ENCODE data around the gene MAP1LC3B2. TPM values are rescaled to one million over a fixed set of nuclear protein-coding genes. Genes with fewer than 3 reads are reported as not detected.

MAP1LC3B2 gene
- total and polyA plus RNA-seq, 8 donors: 0.49 to 1.8 (median 0.68) TPM; not detected in 2

DNA sequence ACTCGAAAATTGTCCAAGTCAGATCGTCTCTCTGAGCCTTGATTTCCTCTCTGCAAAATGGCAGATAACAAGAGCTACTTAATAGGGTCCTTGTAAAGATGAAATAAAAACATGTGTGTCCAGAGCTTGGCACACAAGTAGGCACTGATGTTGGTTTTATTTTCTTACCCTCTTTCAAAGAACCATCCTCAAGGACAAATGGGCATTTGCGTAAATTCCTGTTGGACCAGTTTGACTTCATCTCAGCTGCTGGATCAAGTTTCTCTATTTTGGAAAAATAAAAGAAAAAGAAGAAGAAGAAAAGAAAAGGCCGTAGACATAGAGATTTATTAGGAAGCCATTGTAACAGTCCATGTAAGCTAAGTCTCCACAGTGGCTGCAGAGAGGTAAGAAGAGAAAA, 47.2 kb downstream of the MAP1LC3B2 start:
- Histone ChIP-seq H3K4me3 (no peak overlapping the region), H3K27me3 (no peaks in the 10 kb centered on the region), H3K36me3 (no peaks in the 10 kb centered on the region), H3K9me3 (no peaks in the 10 kb centered on the region), H3K27ac (no peak overlapping the region), H3K4me1 (no peaks in the 10 kb centered on the region)
- DNase-seq (no peak), ATAC-seq (peak in 2 of 4 donors; percentile 39 to 50), FAIRE-seq (no peak)
- TF ChIP-seq, protein P1, sequence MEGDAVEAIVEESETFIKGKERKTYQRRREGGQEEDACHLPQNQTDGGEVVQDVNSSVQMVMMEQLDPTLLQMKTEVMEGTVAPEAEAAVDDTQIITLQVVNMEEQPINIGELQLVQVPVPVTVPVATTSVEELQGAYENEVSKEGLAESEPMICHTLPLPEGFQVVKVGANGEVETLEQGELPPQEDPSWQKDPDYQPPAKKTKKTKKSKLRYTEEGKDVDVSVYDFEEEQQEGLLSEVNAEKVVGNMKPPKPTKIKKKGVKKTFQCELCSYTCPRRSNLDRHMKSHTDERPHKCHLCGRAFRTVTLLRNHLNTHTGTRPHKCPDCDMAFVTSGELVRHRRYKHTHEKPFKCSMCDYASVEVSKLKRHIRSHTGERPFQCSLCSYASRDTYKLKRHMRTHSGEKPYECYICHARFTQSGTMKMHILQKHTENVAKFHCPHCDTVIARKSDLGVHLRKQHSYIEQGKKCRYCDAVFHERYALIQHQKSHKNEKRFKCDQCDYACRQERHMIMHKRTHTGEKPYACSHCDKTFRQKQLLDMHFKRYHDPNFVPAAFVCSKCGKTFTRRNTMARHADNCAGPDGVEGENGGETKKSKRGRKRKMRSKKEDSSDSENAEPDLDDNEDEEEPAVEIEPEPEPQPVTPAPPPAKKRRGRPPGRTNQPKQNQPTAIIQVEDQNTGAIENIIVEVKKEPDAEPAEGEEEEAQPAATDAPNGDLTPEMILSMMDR (IDR thresholded peaks at IDR 0.05): no peak
- 21 to 22% methylated on average over 4 of the region's 4 CpGs for WGBS, 2 donors
- intact Hi-C loops (cut with DNase I): loop anchor here in 1 of 3 donors (10.0 kb wide), 1 partner anchor 602 kb away; no protein-coding TSS in a partner anchor

- ATAC-seq (no peak), FAIRE-seq (no peak), DNase-seq (no peak)
- Histone ChIP-seq H3K9me3 (no peaks in the 10 kb centered on the region), H3K27ac (no peak overlapping the region), H3K4me1 (no peaks in the 10 kb centered on the region), H3K27me3 (no peaks in the 10 kb centered on the region), H3K36me3 (no peaks in the 10 kb centered on the region), H3K4me3 (no peak overlapping the region)
- intact Hi-C loops (cut with DNase I): loop anchor here in 1 of 3 donors (10.0 kb wide), 1 partner anchor 602 kb away; no protein-coding TSS in a partner anchor
- 97 to 99% methylated on average over 6 of the region's 6 CpGs for WGBS, 2 donors
- TF ChIP-seq, protein P1 (IDR thresholded peaks at IDR 0.05): no peak
Measured at GRCh38 chr12:116607039-116607438, 47.9 kb downstream of the MAP1LC3B2 start.

DNA sequence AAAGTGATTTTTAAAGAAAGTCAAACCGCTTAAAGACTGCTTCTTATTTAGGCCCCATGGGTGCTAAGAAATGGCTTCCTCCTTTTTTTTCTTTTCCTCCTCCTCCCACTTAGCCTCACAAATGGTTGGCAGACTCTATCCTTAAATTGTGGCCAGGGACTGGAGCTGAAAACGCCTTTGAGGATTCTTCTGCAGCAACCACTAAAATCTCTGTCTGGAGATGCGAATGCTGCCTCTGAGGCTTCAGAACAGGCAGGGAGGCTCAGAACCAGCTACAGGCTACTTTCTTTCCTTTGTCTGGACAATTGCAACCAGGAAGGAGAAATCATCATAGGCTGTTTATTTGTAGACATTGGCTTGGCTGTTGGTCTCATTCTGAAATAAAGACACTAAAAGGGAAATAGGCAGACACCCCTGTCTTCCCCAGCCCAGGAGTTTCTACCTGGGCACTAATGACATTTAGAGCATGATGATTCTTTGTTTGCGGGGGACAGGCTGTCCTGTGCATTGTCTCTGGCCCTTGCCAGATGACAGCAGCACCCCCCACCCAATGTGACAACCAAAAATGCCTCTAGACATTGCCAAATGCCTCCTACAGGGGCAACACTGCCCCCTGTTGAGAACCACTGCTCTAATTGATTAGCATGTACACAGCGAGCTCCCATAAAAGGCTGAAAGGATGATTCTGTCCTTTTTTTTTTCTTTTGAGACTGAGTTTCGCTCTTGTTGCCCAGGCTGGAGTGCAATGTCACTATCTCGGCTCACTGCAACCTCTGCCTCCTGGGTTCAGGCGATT, 50.3 kb downstream of the MAP1LC3B2 start:
- Histone ChIP-seq H3K27ac (no peak overlapping the region), H3K4me3 (no peak overlapping the region), H3K27me3 (no peaks in the 10 kb centered on the region), H3K9me3 (no peaks in the 10 kb centered on the region), H3K36me3 (no peaks in the 10 kb centered on the region), H3K4me1 (no peaks in the 10 kb centered on the region)
- DNase-seq (no peak), FAIRE-seq (no peak), ATAC-seq (no peak)
- TF ChIP-seq, protein P1 (IDR thresholded peaks at IDR 0.05): no peak
- intact Hi-C loops (cut with DNase I): loop anchor here in 1 of 3 donors (10.0 kb wide), 1 partner anchor 605 kb away; no protein-coding TSS in a partner anchor
- WGBS, 2 donors: 86 to 87% methylated on average over 8 of the region's 8 CpGs

DNA sequence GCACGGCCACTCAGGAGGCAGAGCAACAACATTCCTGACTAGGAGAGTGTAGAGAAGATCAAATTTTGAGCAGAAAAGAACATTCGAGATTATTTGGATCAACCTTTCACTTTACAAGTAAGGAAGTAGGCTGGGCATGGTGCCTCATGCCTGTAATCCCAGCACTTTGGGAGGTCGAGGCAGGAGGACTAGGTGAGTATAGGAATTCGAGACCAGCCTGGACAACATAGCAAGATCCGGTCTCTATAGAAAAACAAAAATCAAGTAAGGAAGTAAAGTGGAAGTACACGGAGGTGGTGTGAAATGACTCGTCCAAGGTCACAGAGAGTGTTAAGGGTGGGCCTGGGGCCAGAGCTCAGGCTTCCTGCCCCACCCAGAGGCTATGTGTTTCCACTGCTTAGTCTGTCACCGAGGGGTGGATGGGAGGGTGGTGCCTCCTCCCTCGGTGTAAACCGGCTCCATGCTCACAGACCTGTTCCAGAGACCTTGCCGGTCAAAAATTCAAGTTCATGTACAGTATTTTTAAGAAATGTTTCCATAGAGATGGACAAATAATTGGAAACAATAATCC, 51.9 kb downstream of the MAP1LC3B2 start:
- TF ChIP-seq, protein P1 (IDR thresholded peaks at IDR 0.05): no peak
- Histone ChIP-seq H3K27me3 (no peaks in the 10 kb centered on the region), H3K4me3 (no peak overlapping the region), H3K27ac (no peak overlapping the region), H3K9me3 (no peaks in the 10 kb centered on the region), H3K4me1 (no peaks in the 10 kb centered on the region), H3K36me3 (no peaks in the 10 kb centered on the region)
- WGBS, 2 donors: 54 to 70% methylated on average over 11 of the region's 11 CpGs
- FAIRE-seq (no peak), ATAC-seq (peak in 2 of 4 donors; percentile 29 to 43), DNase-seq (no peak)
- intact Hi-C loops (cut with DNase I): no loop called here

- no peak overlapping the region for H3K27ac ChIP-seq
- no peak overlapping the region for H3K4me3 ChIP-seq
- no peaks in the 10 kb centered on the region for H3K9me3 ChIP-seq
- FAIRE-seq: no peak
- DNase-seq: no peak
- H3K36me3 ChIP-seq: no peaks in the 10 kb centered on the region
- 79 to 95% methylated on average over 6 of the region's 6 CpGs for WGBS, 2 donors
- TF ChIP-seq, protein P1 (IDR thresholded peaks at IDR 0.05): no peak
- intact Hi-C loops (cut with DNase I): no loop called here
- H3K27me3 ChIP-seq: no peaks in the 10 kb centered on the region
- ATAC-seq: no peak
- no peaks in the 10 kb centered on the region for H3K4me1 ChIP-seq
Measured at GRCh38 chr12:116612436-116612835, 53.3 kb downstream of the MAP1LC3B2 start.

All from pancreas (tissue), 10 donors.